Epithelial cell of esophagus (primary cell): Measurements from ENCODE around the gene EIF5A.

Source experiments
- DNase-seq: peaks from one replicate; pipeline ENCODE4 v3.0.0; 2010; ENCODE audit warnings: low read depth
- H3K4me3 ChIP-seq: 2 replicates; pipeline ENCODE4 v1.5.1; 2011; ENCODE audit warnings: mild to moderate bottlenecking, low read length, control low read depth
- CTCF ChIP-seq: IDR thresholded peaks from 2 replicates; pipeline ENCODE4 v1.5.1; 2011; ENCODE audit warnings: low read depth, mild to moderate bottlenecking, low read length, control low read depth, inconsistent platforms; ENCODE audit not compliant: insufficient read depth; ENCODE audit errors: missing control alignments

Gene EIF5A

GRCh38 chr17:7262192-7262934 lies 45.1 kb upstream of the EIF5A start, which contains the start of gene CLDN7:
Gene CLDN7, minus strand, starts transcription at chr17:7262478. Its CDS starts 435 bp downstream, at chr17:7262043.
- H3K4me3 ChIP-seq: peak within 1 kb of the TSS; percentile 55
- DNase-seq: peak; percentile 71
- no peak for TF ChIP-seq CTCF

- peak; percentile 70 for DNase-seq
- TF ChIP-seq CTCF: no peak
- H3K4me3 ChIP-seq: peak overlapping the region; percentile 55
Measured at GRCh38 chr17:7262935-7263800, 44.3 kb upstream of the EIF5A start.

DNA sequence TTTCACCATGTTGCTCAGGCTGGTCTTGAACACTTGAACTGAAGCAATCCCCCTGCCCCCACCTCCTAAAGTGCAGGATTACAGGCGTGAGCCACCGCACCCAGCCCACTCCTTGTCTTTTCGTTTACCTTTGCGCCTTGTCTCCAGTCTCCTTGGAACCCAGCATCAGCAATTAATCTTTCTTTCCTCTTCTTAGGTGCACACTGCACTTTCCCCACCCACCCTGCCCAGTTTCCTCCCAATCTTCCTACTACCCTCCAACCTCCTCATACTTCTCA lies 43.7 kb upstream of the EIF5A start:
- DNase-seq: no peak
- no peak for TF ChIP-seq CTCF
- peak overlapping the region; percentile 55 for H3K4me3 ChIP-seq

DNA sequence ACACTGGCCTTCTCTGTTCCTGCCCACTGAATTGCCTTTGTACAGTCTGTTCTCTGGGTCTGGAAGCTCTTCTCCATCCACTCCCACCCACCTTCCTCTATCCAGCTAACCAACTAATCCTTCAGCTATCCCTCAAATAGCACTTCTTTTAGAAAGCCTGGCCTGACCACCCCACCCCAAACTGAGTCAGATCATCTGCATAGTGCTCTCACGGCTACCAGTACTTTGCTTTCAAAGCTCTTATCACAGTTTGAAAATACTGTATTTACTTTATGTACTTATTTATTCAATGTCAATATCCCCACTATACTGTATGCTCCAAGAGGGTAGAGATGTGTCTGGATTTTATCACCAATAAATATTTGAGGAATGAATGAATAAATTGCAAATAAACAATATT lies 40.6 kb upstream of the EIF5A start:
- H3K4me3 ChIP-seq: no peak overlapping the region
- no peak for TF ChIP-seq CTCF
- peak; percentile 29 for DNase-seq

GRCh38 chr17:7279448-7279847 lies 28.0 kb upstream of the EIF5A start:
- no peak for DNase-seq
- TF ChIP-seq CTCF: no peak
- no peak overlapping the region for H3K4me3 ChIP-seq

GRCh38 chr17:7280519-7281073 lies 26.8 kb upstream of the EIF5A start:
- TF ChIP-seq CTCF: peak; percentile 92
- DNase-seq: peak; percentile 91
- H3K4me3 ChIP-seq: peak overlapping the region; percentile 48
